Measurements from ENCODE around the gene SEC31B.

GRCh38 chr10:100487529-100487928 lies 32.1 kb downstream of the SEC31B start:
- TF ChIP-seq, protein P1, sequence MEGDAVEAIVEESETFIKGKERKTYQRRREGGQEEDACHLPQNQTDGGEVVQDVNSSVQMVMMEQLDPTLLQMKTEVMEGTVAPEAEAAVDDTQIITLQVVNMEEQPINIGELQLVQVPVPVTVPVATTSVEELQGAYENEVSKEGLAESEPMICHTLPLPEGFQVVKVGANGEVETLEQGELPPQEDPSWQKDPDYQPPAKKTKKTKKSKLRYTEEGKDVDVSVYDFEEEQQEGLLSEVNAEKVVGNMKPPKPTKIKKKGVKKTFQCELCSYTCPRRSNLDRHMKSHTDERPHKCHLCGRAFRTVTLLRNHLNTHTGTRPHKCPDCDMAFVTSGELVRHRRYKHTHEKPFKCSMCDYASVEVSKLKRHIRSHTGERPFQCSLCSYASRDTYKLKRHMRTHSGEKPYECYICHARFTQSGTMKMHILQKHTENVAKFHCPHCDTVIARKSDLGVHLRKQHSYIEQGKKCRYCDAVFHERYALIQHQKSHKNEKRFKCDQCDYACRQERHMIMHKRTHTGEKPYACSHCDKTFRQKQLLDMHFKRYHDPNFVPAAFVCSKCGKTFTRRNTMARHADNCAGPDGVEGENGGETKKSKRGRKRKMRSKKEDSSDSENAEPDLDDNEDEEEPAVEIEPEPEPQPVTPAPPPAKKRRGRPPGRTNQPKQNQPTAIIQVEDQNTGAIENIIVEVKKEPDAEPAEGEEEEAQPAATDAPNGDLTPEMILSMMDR (IDR thresholded peaks at IDR 0.05): no peak
- TF ChIP-seq POLR2A (IDR thresholded peaks at IDR 0.05): no peak
